HEK293 (cell line): ENCODE measurements around the gene ZNF804A.

Source experiments
- CTCF ChIA-PET: fragments of 350-600 bp; formaldehyde crosslinking; extraction: SDS; loops from one replicate; lab custom pipeline; 2021; ENCODE audit warnings: antibody characterized with exemption; lab: Yijun Ruan, JAX
- POLR2A ChIA-PET: fragments of 300-600 bp; formaldehyde crosslinking; extraction: SDS; loops from one replicate; lab custom pipeline; 2020; ENCODE audit warnings: antibody characterized with exemption, inconsistent platforms; lab: Yijun Ruan, JAX
- H3K27ac ChIP-seq: fragments of 200-500 bp; sonication (Bioruptor generic); 2 replicates; pipeline ENCODE4 v1.5.1; 2014; ENCODE audit warnings: low read depth, low read length, control low read depth, inconsistent platforms; ENCODE audit errors: extremely low read depth
- H3K36me3 ChIP-seq, 2 experiments: fragments of 200-500 bp in 1 of 2; sonication (Bioruptor generic) in 1 of 2; 1 replicate in 1 of 2; 2 replicates in 1 of 2; pipeline ENCODE4 v1.5.1; 2014 to 2017; ENCODE audit warnings: inconsistent platforms in 2 of 2, low read length in 2 of 2; ENCODE audit not compliant: control insufficient read depth in 2 of 2, insufficient read depth in 1 of 2
- H3K4me1 ChIP-seq: fragments of 200-500 bp; sonication (Bioruptor generic); 2 replicates; pipeline ENCODE4 v1.5.1; 2014; ENCODE audit warnings: mild to moderate bottlenecking, low read length, inconsistent platforms; ENCODE audit not compliant: control insufficient read depth, insufficient read depth
- H3K4me3 ChIP-seq: 2 replicates; pipeline ENCODE4 v1.5.1; 2011; ENCODE audit warnings: low read depth, mild to moderate bottlenecking, control low read depth, low read length, moderate library complexity
- H3K9me3 ChIP-seq: fragments of 200-500 bp; sonication (Bioruptor generic); 2 replicates; pipeline ENCODE4 v1.5.1; 2014; ENCODE audit warnings: low read depth, low read length, inconsistent platforms; ENCODE audit not compliant: control insufficient read depth, insufficient read depth
- GLIS1 ChIP-seq: fragments of 450-650 bp; formaldehyde crosslinking; IDR thresholded peaks from 2 replicates; pipeline ENCODE4 v1.5.1; 2016; ENCODE audit warnings: missing biosample characterization, missing genetic modification characterization
- HIC1 ChIP-seq: fragments of 450-650 bp; formaldehyde crosslinking; IDR thresholded peaks from 2 replicates; pipeline ENCODE4 v1.5.1; 2016; ENCODE audit warnings: missing biosample characterization, missing genetic modification characterization
- KLF10 ChIP-seq: fragments of 450-650 bp; IDR thresholded peaks from 2 replicates; pipeline ENCODE4 v1.5.1; 2018; ENCODE audit warnings: missing biosample characterization, mild to moderate bottlenecking, missing genetic modification characterization
- PRDM1 ChIP-seq: fragments of 450-650 bp; formaldehyde crosslinking; IDR thresholded peaks from 2 replicates; pipeline ENCODE4; 2016; ENCODE audit warnings: missing biosample characterization, missing genetic modification characterization
- PRDM6 ChIP-seq: fragments of 450-650 bp; formaldehyde crosslinking; IDR thresholded peaks from 2 replicates; pipeline ENCODE4 v1.5.1; 2017; ENCODE audit warnings: missing biosample characterization, missing genetic modification characterization
- SP7 ChIP-seq: fragments of 450-650 bp; formaldehyde crosslinking; IDR thresholded peaks from 2 replicates; pipeline ENCODE4 v1.5.1; 2016; ENCODE audit warnings: missing biosample characterization, missing genetic modification characterization
- ZBTB48 ChIP-seq: fragments of 450-650 bp; formaldehyde crosslinking; IDR thresholded peaks from 2 replicates; pipeline ENCODE4 v1.5.1; 2016; ENCODE audit warnings: missing biosample characterization, missing genetic modification characterization
- ZNF140 ChIP-seq: fragments of 450-650 bp; formaldehyde crosslinking; IDR thresholded peaks from 2 replicates; pipeline ENCODE4 v1.5.1; 2016; ENCODE audit warnings: missing biosample characterization, missing genetic modification characterization
- ZNF350 ChIP-seq: fragments of 450-650 bp; formaldehyde crosslinking; IDR thresholded peaks from 2 replicates; pipeline ENCODE4 v1.5.0; 2017; ENCODE audit warnings: missing biosample characterization, mild to moderate bottlenecking, missing genetic modification characterization
- ZNF433 ChIP-seq: fragments of 450-650 bp; formaldehyde crosslinking; IDR thresholded peaks from 2 replicates; pipeline ENCODE4 v1.5.1; 2016; ENCODE audit warnings: missing biosample characterization, missing genetic modification characterization, low read depth
- ZNF529 ChIP-seq: fragments of 450-650 bp; formaldehyde crosslinking; IDR thresholded peaks from 2 replicates; pipeline ENCODE4 v1.5.1; 2017; ENCODE audit warnings: missing genetic modification characterization, missing biosample characterization; ENCODE audit not compliant: insufficient replicate concordance
- ZNF692 ChIP-seq: fragments of 450-650 bp; formaldehyde crosslinking; IDR thresholded peaks from 2 replicates; pipeline ENCODE4 v1.5.1; 2016; ENCODE audit warnings: missing biosample characterization, missing genetic modification characterization
- ZNF791 ChIP-seq: fragments of 450-650 bp; formaldehyde crosslinking; IDR thresholded peaks from 2 replicates; pipeline ENCODE4 v1.5.1; 2016; ENCODE audit warnings: missing biosample characterization, missing genetic modification characterization
- TF ChIP-seq, protein P1 (sequence below): fragments of 450-650 bp; formaldehyde crosslinking; IDR thresholded peaks from 2 replicates; pipeline ENCODE4 v1.5.1; 2016; ENCODE audit warnings: missing biosample characterization, missing genetic modification characterization
- TF ChIP-seq, protein P2 (sequence below): fragments of 450-650 bp; formaldehyde crosslinking; IDR thresholded peaks from 2 replicates; pipeline ENCODE4 v1.5.1; 2017; ENCODE audit warnings: missing biosample characterization, missing genetic modification characterization
- TF ChIP-seq, protein P3 (sequence below): fragments of 450-650 bp; formaldehyde crosslinking; IDR thresholded peaks from 2 replicates; pipeline ENCODE4 v1.5.1; 2016; ENCODE audit warnings: missing biosample characterization, missing genetic modification characterization
- TF ChIP-seq, protein P4 (sequence below): fragments of 450-650 bp; formaldehyde crosslinking; IDR thresholded peaks from 2 replicates; pipeline ENCODE4 v1.5.1; 2016; ENCODE audit warnings: missing biosample characterization, missing genetic modification characterization

The ZNF804A gene

DNA sequence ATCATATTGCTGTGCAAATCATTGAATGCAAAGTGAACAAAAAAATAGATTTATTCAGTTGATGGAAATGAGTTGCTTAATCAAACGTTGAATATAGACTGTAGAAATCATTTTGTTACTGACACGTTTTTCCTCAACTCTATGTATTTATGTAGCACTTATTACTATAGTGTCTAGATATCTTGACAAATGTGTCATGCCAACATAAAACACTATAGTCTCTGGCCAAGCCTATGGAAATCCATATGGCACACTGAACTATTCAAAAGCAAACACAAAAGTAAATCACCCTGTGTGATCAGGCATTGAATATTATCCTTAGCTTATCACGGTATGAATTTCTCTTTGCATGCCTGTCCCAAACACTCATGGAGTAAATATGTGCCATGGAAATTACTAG lies 131.3 kb downstream of the ZNF804A start (continued):
- TF ChIP-seq ZNF529 (tag by site-specific recombination) (no peak), PRDM1 (no peak), KLF10 (tag by site-specific recombination) (no peak), GLIS1 (tag by site-specific recombination) (no peak)
- TF ChIP-seq, protein P1, sequence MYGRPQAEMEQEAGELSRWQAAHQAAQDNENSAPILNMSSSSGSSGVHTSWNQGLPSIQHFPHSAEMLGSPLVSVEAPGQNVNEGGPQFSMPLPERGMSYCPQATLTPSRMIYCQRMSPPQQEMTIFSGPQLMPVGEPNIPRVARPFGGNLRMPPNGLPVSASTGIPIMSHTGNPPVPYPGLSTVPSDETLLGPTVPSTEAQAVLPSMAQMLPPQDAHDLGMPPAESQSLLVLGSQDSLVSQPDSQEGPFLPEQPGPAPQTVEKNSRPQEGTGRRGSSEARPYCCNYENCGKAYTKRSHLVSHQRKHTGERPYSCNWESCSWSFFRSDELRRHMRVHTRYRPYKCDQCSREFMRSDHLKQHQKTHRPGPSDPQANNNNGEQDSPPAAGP (tag by site-specific recombination), result no peak
- TF ChIP-seq, protein P2, sequence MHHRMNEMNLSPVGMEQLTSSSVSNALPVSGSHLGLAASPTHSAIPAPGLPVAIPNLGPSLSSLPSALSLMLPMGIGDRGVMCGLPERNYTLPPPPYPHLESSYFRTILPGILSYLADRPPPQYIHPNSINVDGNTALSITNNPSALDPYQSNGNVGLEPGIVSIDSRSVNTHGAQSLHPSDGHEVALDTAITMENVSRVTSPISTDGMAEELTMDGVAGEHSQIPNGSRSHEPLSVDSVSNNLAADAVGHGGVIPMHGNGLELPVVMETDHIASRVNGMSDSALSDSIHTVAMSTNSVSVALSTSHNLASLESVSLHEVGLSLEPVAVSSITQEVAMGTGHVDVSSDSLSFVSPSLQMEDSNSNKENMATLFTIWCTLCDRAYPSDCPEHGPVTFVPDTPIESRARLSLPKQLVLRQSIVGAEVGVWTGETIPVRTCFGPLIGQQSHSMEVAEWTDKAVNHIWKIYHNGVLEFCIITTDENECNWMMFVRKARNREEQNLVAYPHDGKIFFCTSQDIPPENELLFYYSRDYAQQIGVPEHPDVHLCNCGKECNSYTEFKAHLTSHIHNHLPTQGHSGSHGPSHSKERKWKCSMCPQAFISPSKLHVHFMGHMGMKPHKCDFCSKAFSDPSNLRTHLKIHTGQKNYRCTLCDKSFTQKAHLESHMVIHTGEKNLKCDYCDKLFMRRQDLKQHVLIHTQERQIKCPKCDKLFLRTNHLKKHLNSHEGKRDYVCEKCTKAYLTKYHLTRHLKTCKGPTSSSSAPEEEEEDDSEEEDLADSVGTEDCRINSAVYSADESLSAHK (tag by site-specific recombination), result no peak
- TF ChIP-seq, protein P3, sequence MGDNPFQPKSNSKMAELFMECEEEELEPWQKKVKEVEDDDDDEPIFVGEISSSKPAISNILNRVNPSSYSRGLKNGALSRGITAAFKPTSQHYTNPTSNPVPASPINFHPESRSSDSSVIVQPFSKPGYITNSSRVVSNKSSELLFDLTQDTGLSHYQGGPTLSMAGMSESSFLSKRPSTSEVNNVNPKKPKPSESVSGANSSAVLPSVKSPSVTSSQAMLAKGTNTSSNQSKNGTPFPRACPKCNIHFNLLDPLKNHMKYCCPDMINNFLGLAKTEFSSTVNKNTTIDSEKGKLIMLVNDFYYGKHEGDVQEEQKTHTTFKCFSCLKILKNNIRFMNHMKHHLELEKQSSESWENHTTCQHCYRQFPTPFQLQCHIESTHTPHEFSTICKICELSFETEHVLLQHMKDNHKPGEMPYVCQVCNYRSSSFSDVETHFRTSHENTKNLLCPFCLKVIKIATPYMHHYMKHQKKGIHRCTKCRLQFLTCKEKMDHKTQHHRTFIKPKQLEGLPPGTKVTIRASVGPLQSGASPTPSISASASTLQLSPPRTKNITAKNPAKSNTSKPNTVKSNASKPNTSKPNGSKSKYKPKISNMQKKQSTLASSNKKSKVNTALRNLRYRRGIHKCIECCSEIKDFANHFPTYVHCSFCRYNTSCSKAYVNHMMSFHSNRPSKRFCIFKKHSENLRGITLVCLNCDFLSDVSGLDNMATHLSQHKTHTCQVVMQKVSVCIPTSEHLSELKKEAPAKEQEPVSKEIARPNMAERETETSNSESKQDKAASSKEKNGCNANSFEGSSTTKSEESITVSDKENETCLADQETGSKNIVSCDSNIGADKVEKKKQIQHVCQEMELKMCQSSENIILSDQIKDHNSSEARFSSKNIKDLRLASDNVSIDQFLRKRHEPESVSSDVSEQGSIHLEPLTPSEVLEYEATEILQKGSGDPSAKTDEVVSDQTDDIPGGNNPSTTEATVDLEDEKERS, result no peak

- POLR2A ChIA-PET, result no interaction called here
- Histone ChIP-seq H3K27ac (no peak overlapping the region), H3K4me3 (no peak overlapping the region), H3K36me3 (no peaks in the 10 kb centered on the region), H3K9me3 (no peaks in the 10 kb centered on the region), H3K4me1 (no peaks in the 10 kb centered on the region)
- CTCF ChIA-PET, result interaction anchor here (1.3 kb wide), 1 partner anchor 9 kb away, joined by 3 read pairs; no protein-coding TSS in a partner anchor
- TF ChIP-seq ZNF791 (tag by site-specific recombination) (no peak), ZNF692 (no peak)
Observed at GRCh38 chr2:184730288-184730687, 132.0 kb downstream of the ZNF804A start.

DNA sequence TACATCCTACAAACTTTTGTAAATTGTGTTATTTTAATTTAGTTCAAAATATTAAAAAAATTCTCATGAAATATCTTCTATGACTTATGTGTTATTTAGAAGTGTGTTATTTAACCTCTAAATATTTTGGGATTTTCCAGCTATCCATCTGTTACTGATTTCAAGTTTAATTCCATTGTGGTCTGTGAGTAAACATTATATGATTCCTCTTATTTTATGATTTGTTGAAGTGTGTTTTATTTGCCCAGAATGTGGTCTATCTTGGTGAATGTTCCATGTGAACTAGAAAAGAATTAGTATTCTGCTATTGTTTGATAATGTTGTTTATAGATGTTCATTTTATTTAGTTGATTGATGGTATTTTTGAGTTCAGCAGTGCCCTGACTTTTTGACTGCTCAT lies 136.0 kb downstream of the ZNF804A start:
- POLR2A ChIA-PET, result no interaction called here
- Histone ChIP-seq H3K36me3 (no peaks in the 10 kb centered on the region), H3K4me3 (no peak overlapping the region), H3K9me3 (no peaks in the 10 kb centered on the region), H3K4me1 (no peaks in the 10 kb centered on the region), H3K27ac (no peak overlapping the region)
- CTCF ChIA-PET, result no interaction called here
- TF ChIP-seq ZNF350 (tag by site-specific recombination) (no peak), HIC1 (no peak), SP7 (no peak), ZNF140 (tag by site-specific recombination) (no peak), PRDM6 (tag by site-specific recombination) (no peak), ZNF433 (tag by site-specific recombination) (no peak), ZBTB48 (tag by site-specific recombination) (no peak)
- TF ChIP-seq, protein P3, result no peak
- TF ChIP-seq, protein P4, sequence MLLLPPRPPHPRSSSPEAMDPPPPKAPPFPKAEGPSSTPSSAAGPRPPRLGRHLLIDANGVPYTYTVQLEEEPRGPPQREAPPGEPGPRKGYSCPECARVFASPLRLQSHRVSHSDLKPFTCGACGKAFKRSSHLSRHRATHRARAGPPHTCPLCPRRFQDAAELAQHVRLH, result no peak
